B cell (primary cell): Measurements from ENCODE around the gene AGT. TPM values are rescaled to one million over a fixed set of nuclear protein-coding genes. Genes with fewer than 3 reads are reported as not detected.

ENCODE experiments used
- ATAC-seq: fragments of 200-7000 bp; cut with Tn5 transposase; one replicate; pipeline ENCODE4 v1.10.0; 2021; ENCODE audit warnings: low read depth, mild to moderate bottlenecking, moderate number of reproducible peaks, moderate library complexity
- CTCF ChIA-PET: fragments of 350-600 bp; sonication (Branson Sonifier 250); formaldehyde crosslinking; loops from one replicate; lab custom pipeline; 2021; ENCODE audit warnings: antibody characterized with exemption, inconsistent platforms; lab: Charles Lee
- POLR2A ChIA-PET: fragments of 350-600 bp; sonication (Branson Sonifier 250); formaldehyde crosslinking; loops from one replicate; lab custom pipeline; 2021; ENCODE audit warnings: antibody characterized with exemption; lab: Charles Lee
- DNase-seq: peaks from one replicate; pipeline ENCODE4 v3.0.0; 2013
- H2AFZ ChIP-seq: 2 replicates; pipeline ENCODE4 v1.6.1; 2012; ENCODE audit warnings: mild to moderate bottlenecking, low read depth, low read length; ENCODE audit not compliant: insufficient read depth, poor library complexity, severe bottlenecking
- H3K27ac ChIP-seq, 2 donors: 1 replicate in 1 of 2; 2 replicates in 1 of 2; pipeline ENCODE4 v1.5.1; 2012 to 2013; ENCODE audit warnings: low read length in 2 of 2, mild to moderate bottlenecking in 2 of 2, moderate library complexity in 1 of 2
- H3K27me3 ChIP-seq, 4 experiments: fragments of 200-600 bp in 1 of 4; sonication (generic) in 1 of 4; replicated peaks in 1 of 4; 1 replicate in 2 of 4; 2 replicates in 2 of 4; pipeline versions ENCODE4 v1.6.1 to v1.7.0; 2013 to 2016; ENCODE audit warnings: low read length in 3 of 4, mild to moderate bottlenecking in 2 of 4, mixed read lengths in 1 of 4, moderate library complexity in 1 of 4; ENCODE audit not compliant: insufficient read depth in 4 of 4, control insufficient read depth in 3 of 4; ENCODE audit errors: control extremely low read depth in 1 of 4
- H3K36me3 ChIP-seq, 2 experiments: replicated peaks in 1 of 2; 1 replicate in 1 of 2; 2 replicates in 1 of 2; pipeline versions ENCODE4 v1.6.1 to v1.7.1; 2013; ENCODE audit warnings: low read length in 1 of 2; ENCODE audit not compliant: insufficient read depth in 2 of 2, control insufficient read depth in 1 of 2; ENCODE audit errors: control extremely low read depth in 1 of 2, extremely low read depth in 1 of 2
- H3K4me1 ChIP-seq, 2 donors: fragments of 200-600 bp in 1 of 2; sonication (generic) in 1 of 2; 1 replicate in 1 of 2; 2 replicates in 1 of 2; pipeline versions ENCODE4 v1.5.1 to v1.6.1; 2013 to 2017; ENCODE audit warnings: low read length in 2 of 2; ENCODE audit not compliant: control insufficient read depth in 2 of 2, insufficient read depth in 2 of 2
- H3K4me2 ChIP-seq: replicated peaks from 2 replicates; pipeline ENCODE3; 2012; ENCODE audit warnings: mild to moderate bottlenecking, low read depth, low read length; ENCODE audit not compliant: poor library complexity, severe bottlenecking
- H3K4me3 ChIP-seq, 5 experiments: fragments of 200-600 bp in 1 of 5; sonication (generic) in 1 of 5; 1 replicate in 3 of 5; 2 replicates in 2 of 5; pipeline versions ENCODE4 v1.5.1 to v1.7.0; 2011 to 2016; ENCODE audit warnings: low read length in 4 of 5, mild to moderate bottlenecking in 4 of 5, low read depth in 2 of 5, control low read depth in 1 of 5, moderate library complexity in 1 of 5; ENCODE audit not compliant: insufficient read depth in 1 of 5; ENCODE audit errors: control extremely low read depth in 1 of 5, extremely low read depth in 1 of 5
- H3K79me2 ChIP-seq: fragments of 200-600 bp; sonication (generic); one replicate; pipeline ENCODE4 v1.6.0; 2016; ENCODE audit warnings: low read length; ENCODE audit not compliant: control insufficient read depth, insufficient read depth
- H3K9ac ChIP-seq: fragments of 200-600 bp; sonication (generic); 2 replicates; pipeline ENCODE4 v1.6.1; 2017; ENCODE audit warnings: mild to moderate bottlenecking, low read length, moderate library complexity
- H3K9me3 ChIP-seq, 3 donors: one replicate each; pipeline versions ENCODE4 v1.6.1 to v1.7.1; 2013; ENCODE audit warnings: low read length in 2 of 3; ENCODE audit not compliant: control insufficient read depth in 2 of 3, insufficient read depth in 1 of 3; ENCODE audit errors: control extremely low read depth in 1 of 3
- H4K20me1 ChIP-seq: 2 replicates; pipeline ENCODE4 v1.6.0; 2012; ENCODE audit warnings: mild to moderate bottlenecking, low read length; ENCODE audit not compliant: insufficient read depth, control insufficient read depth, poor library complexity, severe bottlenecking
- H3K27ac Mint-ChIP-seq: one replicate; pipeline ENCODE4 v1.8.0; 2021; ENCODE audit warnings: mixed read lengths
- H3K27me3 Mint-ChIP-seq: one replicate; pipeline ENCODE4 v1.8.0; 2021; ENCODE audit warnings: mixed read lengths
- H3K4me1 Mint-ChIP-seq: one replicate; pipeline ENCODE4 v1.8.0; 2021; ENCODE audit warnings: mixed read lengths
- H3K4me3 Mint-ChIP-seq: one replicate; pipeline ENCODE4 v1.8.0; 2021; ENCODE audit warnings: mixed read lengths
- H3K9me3 Mint-ChIP-seq: one replicate; pipeline ENCODE4 v1.8.0; 2022; ENCODE audit warnings: mixed read lengths; ENCODE audit not compliant: insufficient read depth
- CTCF ChIP-seq: fragments of 200-600 bp; IDR thresholded peaks from one replicate; pipeline ENCODE4 v1.8.0; 2022; ENCODE audit warnings: antibody characterized with exemption, mild to moderate bottlenecking
- EZH2 ChIP-seq: IDR thresholded peaks from 2 replicates; pipeline ENCODE4 v1.6.1; 2012; ENCODE audit warnings: borderline replicate concordance, low read depth, mild to moderate bottlenecking, moderate library complexity, low read length; ENCODE audit not compliant: insufficient read depth, poor library complexity, severe bottlenecking
- WGBS: methylation state at CpG from one replicate; pipeline ENCODE4 v1.1.5; 2013; ENCODE audit warnings: missing lambda C conversion rate; ENCODE audit not compliant: insufficient coverage; 5-methylcytosine and 5-hydroxymethylcytosine counted together
- intact Hi-C: fragments of 100-400 bp; cut with micrococcal nuclease; formaldehyde crosslinking; loops from one replicate; pipeline ENCODE4 v1.10.0; 2022
- polyA plus RNA-seq: library from polyadenylated mRNA; depleted of rRNA; stranded (reverse); fragments of >200 nt; gene quantifications from 2 replicates; pipeline ENCODE4 v1.2.3, GENCODE V29; 2012
- total RNA-seq, 2 donors: library from RNA; stranded (reverse); fragments of 120-200 nt in 1 of 2; gene quantifications; 1 replicate in 1 of 2; 2 replicates in 1 of 2; pipeline versions ENCODE4 v1.2.3 to v1.2.4, GENCODE V29; 2013 to 2022

AGT gene
- total and polyA plus RNA-seq, 2 donors (not counting 1 experiment from before 2014, with no cell fraction given), result not detected

DNA sequence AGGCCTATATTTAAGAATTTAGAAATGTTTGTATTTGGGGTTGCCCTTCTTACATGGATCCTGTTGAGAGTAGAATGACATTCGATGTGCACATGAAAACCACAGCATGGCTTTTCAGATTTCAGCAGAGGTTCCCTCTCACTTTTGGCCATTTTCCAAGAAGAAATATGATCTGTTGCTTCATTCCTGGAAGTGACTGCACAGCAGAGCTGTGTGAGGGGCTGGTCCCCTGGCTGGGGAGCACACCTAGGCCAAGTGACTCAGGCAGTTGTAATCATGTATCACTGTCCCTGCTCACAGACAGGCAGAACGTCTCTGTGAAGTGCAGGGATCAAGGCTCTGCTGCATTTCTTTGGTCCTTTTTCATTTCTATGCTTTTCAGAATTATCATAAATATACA, 32.3 kb downstream of the AGT start:
- no peak for ATAC-seq
- H3K27ac ChIP-seq, result no peak overlapping the region
- H3K4me3 Mint-ChIP-seq, result no peak overlapping the region
- intact Hi-C loops, result no loop called here
- H3K9ac ChIP-seq, result no peak overlapping the region
- POLR2A ChIA-PET, result no interaction called here
- H3K27ac Mint-ChIP-seq, result no peak overlapping the region
- no peaks in the 10 kb centered on the region for H3K9me3 ChIP-seq
- CTCF ChIA-PET, result no interaction called here
- H4K20me1 ChIP-seq, result no peaks in the 10 kb centered on the region
- H3K27me3 ChIP-seq, result no peaks in the 10 kb centered on the region
- no peaks in the 10 kb centered on the region for H3K9me3 Mint-ChIP-seq
- peaks cover 3 to 92% of the 10 kb centered on the region in 2 experiments for H3K36me3 ChIP-seq
- H3K4me3 ChIP-seq, result no peak overlapping the region
- H3K4me1 ChIP-seq, result no peaks in the 10 kb centered on the region
- TF ChIP-seq EZH2, result no peak
- no peak for TF ChIP-seq CTCF
- DNase-seq, result no peak
- no peaks in the 10 kb centered on the region for H3K4me1 Mint-ChIP-seq
- H3K4me2 ChIP-seq, result no peak overlapping the region
- H3K27me3 Mint-ChIP-seq, result no peaks in the 10 kb centered on the region
- WGBS, result 22% methylated on average over 1 of the region's 2 CpGs
- no peaks in the 10 kb centered on the region for H3K79me2 ChIP-seq
- no peak overlapping the region for H2AFZ ChIP-seq

DNA sequence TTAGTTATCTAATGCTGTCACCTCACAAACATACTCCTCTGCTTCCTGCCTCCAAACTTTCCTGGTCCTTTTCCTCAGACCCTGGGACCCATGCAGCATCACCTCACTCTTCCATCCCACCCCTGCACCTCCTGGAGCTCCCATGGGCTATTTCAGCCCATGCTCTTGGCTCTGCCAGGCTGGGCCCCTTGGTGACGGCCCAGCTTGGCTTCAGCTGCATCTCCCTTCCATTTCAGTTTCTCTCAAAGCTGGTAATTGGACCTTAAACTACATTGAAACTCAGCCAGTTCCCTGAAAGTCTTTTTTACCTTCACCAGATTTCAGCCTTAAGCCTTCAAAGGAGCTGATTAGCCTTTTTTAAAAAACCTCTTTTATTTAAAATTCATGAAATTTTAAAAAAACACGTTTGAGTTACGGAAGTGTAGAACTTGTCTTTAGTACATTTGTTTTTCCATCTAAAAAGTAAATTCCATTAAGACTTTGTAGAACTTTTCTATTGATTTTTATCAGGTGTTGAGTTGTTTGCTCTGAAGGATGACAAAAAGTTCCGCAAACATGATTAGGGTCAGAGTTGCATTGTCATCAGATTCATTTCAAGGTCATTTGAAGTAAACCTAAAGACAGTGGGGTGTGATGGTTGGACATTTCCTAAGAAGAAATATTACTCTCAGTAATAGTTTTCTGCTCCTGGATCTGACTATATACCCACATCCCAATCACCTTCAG, 33.5 kb downstream of the AGT start:
- Histone ChIP-seq H3K4me2 (no peak overlapping the region), H3K27ac (no peak overlapping the region), H3K4me1 (no peaks in the 10 kb centered on the region), H3K79me2 (no peaks in the 10 kb centered on the region), H2AFZ (no peak overlapping the region), H3K4me3 (no peak overlapping the region), H3K9me3 (no peaks in the 10 kb centered on the region), H3K36me3 (peaks cover 3 to 92% of the 10 kb centered on the region in 2 experiments), H4K20me1 (no peaks in the 10 kb centered on the region), H3K27me3 (no peaks in the 10 kb centered on the region), H3K9ac (no peak overlapping the region)
- WGBS, result 0% methylated on average over 1 of the region's 4 CpGs
- DNase-seq (no peak), ATAC-seq (no peak)
- Mint-ChIP-seq H3K9me3 (no peaks in the 10 kb centered on the region), H3K27me3 (no peaks in the 10 kb centered on the region), H3K4me3 (no peak overlapping the region), H3K27ac (no peak overlapping the region), H3K4me1 (no peaks in the 10 kb centered on the region)
- no peak for TF ChIP-seq EZH2
- no peak for TF ChIP-seq CTCF
- CTCF ChIA-PET, result no interaction called here
- intact Hi-C loops, result no loop called here
- POLR2A ChIA-PET, result no interaction called here
